Mesendoderm (in vitro differentiated cells): ENCODE results near the gene PTK6.

Experiments used
- DNase-seq: peaks from one replicate; pipeline ENCODE4 v3.0.0; 2013
- H2AK5ac ChIP-seq: 2 replicates; pipeline ENCODE4 v1.6.1; 2013; ENCODE audit warnings: low read length, inconsistent platforms
- H2BK120ac ChIP-seq: 2 replicates; pipeline ENCODE4 v1.6.1; 2013; ENCODE audit warnings: low read depth, mild to moderate bottlenecking, low read length, moderate library complexity, mixed read lengths
- H2BK15ac ChIP-seq: replicated peaks from 2 replicates; pipeline ENCODE4 v1.6.1; 2013; ENCODE audit warnings: low read depth, mild to moderate bottlenecking, moderate library complexity
- H2BK5ac ChIP-seq: 2 replicates; pipeline ENCODE4 v1.6.1; 2013; ENCODE audit warnings: low read length, inconsistent platforms
- H3K18ac ChIP-seq: 2 replicates; pipeline ENCODE4 v1.6.1; 2013; ENCODE audit warnings: mild to moderate bottlenecking, low read length, mixed read lengths
- H3K23ac ChIP-seq: one replicate; pipeline ENCODE4 v1.6.1; 2013; ENCODE audit warnings: low read length
- H3K27ac ChIP-seq: 2 replicates; pipeline ENCODE4 v1.5.1; 2013; ENCODE audit warnings: low read depth, mild to moderate bottlenecking, inconsistent platforms, low read length, moderate library complexity
- H3K27me3 ChIP-seq: 2 replicates; pipeline ENCODE4 v1.6.1; 2013; ENCODE audit warnings: low read length, control low read depth, mild to moderate bottlenecking, inconsistent platforms; ENCODE audit not compliant: insufficient read depth, poor library complexity
- H3K36me3 ChIP-seq: 2 replicates; pipeline ENCODE4 v1.6.1; 2013; ENCODE audit warnings: low read length, inconsistent platforms; ENCODE audit not compliant: control insufficient read depth, insufficient read depth
- H3K4ac ChIP-seq: one replicate; pipeline ENCODE4 v1.6.1; 2013; ENCODE audit warnings: low read depth, mild to moderate bottlenecking, low read length, moderate library complexity
- H3K4me1 ChIP-seq: 2 replicates; pipeline ENCODE4 v1.6.1; 2013; ENCODE audit warnings: low read depth, low read length, inconsistent platforms; ENCODE audit not compliant: control insufficient read depth
- H3K4me2 ChIP-seq: 2 replicates; pipeline ENCODE4 v1.6.1; 2013; ENCODE audit warnings: low read length
- H3K4me3 ChIP-seq: 2 replicates; pipeline ENCODE4 v1.5.1; 2013; ENCODE audit warnings: mild to moderate bottlenecking, low read length
- H3K56ac ChIP-seq: one replicate; pipeline ENCODE4 v1.6.1; 2013; ENCODE audit warnings: low read length
- H3K79me1 ChIP-seq: 2 replicates; pipeline ENCODE4 v1.6.1; 2013; ENCODE audit warnings: low read length, inconsistent platforms
- H3K79me2 ChIP-seq: 2 replicates; pipeline ENCODE4 v1.6.1; 2013; ENCODE audit warnings: mild to moderate bottlenecking, low read length; ENCODE audit not compliant: control insufficient read depth, insufficient read depth
- H3K9ac ChIP-seq: 2 replicates; pipeline ENCODE4 v1.6.1; 2013; ENCODE audit warnings: low read length, inconsistent platforms
- H4K5ac ChIP-seq: one replicate; pipeline ENCODE4 v1.6.1; 2013; ENCODE audit warnings: low read length
- H4K8ac ChIP-seq: one replicate; pipeline ENCODE4 v1.6.1; 2013; ENCODE audit warnings: low read depth, mild to moderate bottlenecking, control low read depth, low read length, moderate library complexity
- WGBS: extraction: QIAGEN DNeasy Blood & Tissue Kit; methylation state at CpG from one replicate; pipeline ENCODE4 v1.1.7; 2013; ENCODE audit warnings: low lambda C conversion rate, missing lambda C conversion rate; ENCODE audit not compliant: insufficient coverage; ENCODE audit errors: extremely low coverage; 5-methylcytosine and 5-hydroxymethylcytosine counted together

PTK6 gene

DNA sequence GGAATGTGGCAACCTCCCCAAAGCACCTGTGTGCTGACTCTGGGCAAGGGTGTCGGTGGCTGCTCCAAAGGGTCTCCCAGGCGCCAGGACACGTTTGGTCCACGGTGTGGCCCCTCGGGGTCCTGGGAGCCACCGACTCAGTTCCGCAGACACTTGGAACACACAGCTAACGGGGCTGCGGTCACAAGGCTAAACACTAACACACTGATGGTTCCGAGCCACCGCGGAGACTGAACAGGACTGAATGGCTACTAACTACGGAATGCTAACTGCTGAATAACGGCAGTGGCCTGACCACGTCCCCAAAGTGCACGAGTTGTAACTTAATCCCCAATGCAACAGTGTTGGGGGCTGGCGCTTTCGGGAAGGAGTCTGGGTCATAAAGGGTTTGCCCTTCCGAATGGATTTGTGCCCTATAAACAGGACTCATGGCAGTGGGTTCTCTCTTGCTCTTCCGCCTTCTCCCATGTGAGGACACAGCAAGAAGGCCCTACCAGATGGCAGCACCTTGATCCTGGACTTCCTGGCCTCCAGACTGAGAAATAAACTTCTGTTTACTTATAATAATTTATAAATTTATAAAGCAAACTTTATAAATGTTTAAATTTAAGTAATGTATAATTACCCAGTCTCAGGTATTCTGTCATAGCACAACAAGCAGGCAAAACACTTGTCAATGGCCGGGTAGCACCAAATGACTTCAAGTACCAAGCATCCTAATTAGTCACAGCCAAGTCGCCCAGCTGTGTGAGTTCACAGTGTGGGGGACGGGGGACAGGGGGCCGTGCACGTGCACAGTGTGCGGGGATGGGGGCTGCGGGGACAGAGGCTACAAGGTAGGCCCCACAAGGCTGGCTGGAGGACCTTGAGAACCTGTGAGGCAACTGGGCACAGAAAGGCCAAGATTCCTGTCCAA is 36.0 kb downstream of the PTK6 start:
- H2BK15ac ChIP-seq = no peak overlapping the region
- H4K8ac ChIP-seq = no peak overlapping the region
- no peak overlapping the region for H3K4ac ChIP-seq
- H3K4me3 ChIP-seq = no peak overlapping the region
- DNase-seq = no peak
- H3K56ac ChIP-seq = no peak overlapping the region
- no peak overlapping the region for H3K27ac ChIP-seq
- no peak overlapping the region for H3K18ac ChIP-seq
- no peak overlapping the region for H3K23ac ChIP-seq
- no peak overlapping the region for H2BK120ac ChIP-seq
- no peak overlapping the region for H3K9ac ChIP-seq
- no peak overlapping the region for H2BK5ac ChIP-seq
- H3K36me3 ChIP-seq = no peaks in the 10 kb centered on the region
- no peaks in the 10 kb centered on the region for H3K4me1 ChIP-seq
- no CpG with 5 or more reads among the region's 27 CpGs for WGBS
- no peaks in the 10 kb centered on the region for H3K79me2 ChIP-seq
- H4K5ac ChIP-seq = no peak overlapping the region
- no peak overlapping the region for H2AK5ac ChIP-seq
- no peak overlapping the region for H3K4me2 ChIP-seq
- no peaks in the 10 kb centered on the region for H3K79me1 ChIP-seq
- H3K27me3 ChIP-seq = peaks cover 2% of the 10 kb centered on the region

DNA sequence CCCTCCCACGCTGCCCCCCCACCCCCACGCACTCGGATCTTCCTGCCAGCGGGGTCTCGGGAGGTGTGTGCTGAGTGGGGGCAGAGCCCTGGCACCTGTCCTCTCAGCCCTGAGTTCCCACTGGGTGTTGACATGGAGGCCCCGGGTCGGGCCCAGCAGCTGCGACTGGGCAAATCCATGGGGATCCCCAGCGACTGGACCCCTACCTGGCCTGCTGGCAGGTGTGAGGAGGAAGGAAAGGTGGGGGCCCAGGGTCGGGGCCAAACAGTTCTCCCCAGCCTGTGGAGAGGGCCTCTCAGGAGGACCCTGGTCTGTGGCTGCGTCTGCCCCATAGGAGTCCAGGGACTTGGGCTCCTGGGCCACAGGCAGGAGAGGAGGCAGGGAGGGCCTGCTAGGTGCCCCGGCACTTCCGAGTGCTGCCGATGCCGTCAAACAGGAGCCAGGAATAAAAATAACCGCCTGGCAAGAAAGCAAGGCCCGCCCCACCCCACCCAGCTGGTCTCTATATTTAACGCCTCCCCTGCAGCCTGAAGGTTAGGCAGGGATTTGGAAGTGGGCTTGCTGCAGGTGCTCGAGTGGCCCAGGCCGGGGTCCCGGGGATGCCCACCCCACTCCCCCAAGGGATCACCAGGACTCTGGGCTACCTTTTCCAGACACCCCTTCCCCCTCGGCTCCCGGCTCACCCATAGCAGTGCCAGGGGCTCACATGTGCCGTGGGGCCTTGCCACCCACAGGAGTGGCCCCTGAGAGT is 36.9 kb downstream of the PTK6 start:
- no peak overlapping the region for H3K9ac ChIP-seq
- no peak overlapping the region for H2BK5ac ChIP-seq
- no peak overlapping the region for H2BK15ac ChIP-seq
- H3K23ac ChIP-seq = no peak overlapping the region
- no peak for DNase-seq
- no peaks in the 10 kb centered on the region for H3K36me3 ChIP-seq
- H3K79me1 ChIP-seq = no peaks in the 10 kb centered on the region
- H3K4me1 ChIP-seq = no peaks in the 10 kb centered on the region
- no peak overlapping the region for H2BK120ac ChIP-seq
- no peak overlapping the region for H4K8ac ChIP-seq
- H3K56ac ChIP-seq = no peak overlapping the region
- H3K4ac ChIP-seq = no peak overlapping the region
- H3K27ac ChIP-seq = no peak overlapping the region
- WGBS = no CpG with 5 or more reads among the region's 24 CpGs
- no peak overlapping the region for H3K4me2 ChIP-seq
- no peaks in the 10 kb centered on the region for H3K79me2 ChIP-seq
- H3K18ac ChIP-seq = no peak overlapping the region
- H2AK5ac ChIP-seq = no peak overlapping the region
- H3K4me3 ChIP-seq = no peak overlapping the region
- H3K27me3 ChIP-seq = peaks cover 2% of the 10 kb centered on the region
- H4K5ac ChIP-seq = no peak overlapping the region

DNA sequence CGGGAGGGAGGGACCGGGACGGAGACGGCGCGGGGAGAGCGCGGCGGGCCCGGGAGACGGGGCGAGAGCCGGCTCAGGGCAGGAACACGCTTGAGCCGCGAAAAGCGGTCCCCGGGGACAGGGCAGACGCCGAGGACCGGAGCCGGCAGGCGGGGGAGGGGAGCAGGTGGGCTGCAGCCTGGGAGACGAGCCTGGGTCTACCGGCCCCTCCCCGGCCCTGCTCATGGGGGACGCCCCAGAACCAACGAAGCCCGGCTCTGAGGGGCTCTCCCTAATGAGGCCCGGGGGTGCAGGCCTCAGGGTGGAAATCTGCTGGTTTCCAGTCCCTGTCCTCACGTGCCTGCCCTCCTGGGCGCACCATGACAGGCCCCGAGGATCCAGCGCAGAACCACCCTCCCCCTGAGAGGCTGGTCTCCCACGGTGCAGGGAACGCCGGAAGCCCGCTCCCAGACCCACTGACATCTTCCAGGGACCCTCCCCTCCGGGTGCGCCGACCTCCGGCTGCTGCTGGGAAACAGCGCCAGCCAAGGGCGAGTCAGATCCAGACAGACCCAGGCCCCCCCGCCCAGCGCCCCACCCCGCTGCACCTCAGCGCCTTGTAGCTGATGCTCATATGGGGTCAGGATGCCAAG is 37.7 kb downstream of the PTK6 start:
- Histone ChIP-seq H3K56ac (peak overlapping the region; percentile 49), H2BK15ac (no peak overlapping the region), H3K36me3 (no peaks in the 10 kb centered on the region), H3K79me2 (no peaks in the 10 kb centered on the region), H2BK5ac (no peak overlapping the region), H3K4me2 (no peak overlapping the region), H2AK5ac (no peak overlapping the region), H4K5ac (no peak overlapping the region), H3K23ac (no peak overlapping the region), H4K8ac (no peak overlapping the region), H3K4me1 (no peaks in the 10 kb centered on the region), H3K27me3 (peaks cover 2% of the 10 kb centered on the region), H3K79me1 (no peaks in the 10 kb centered on the region), H3K4ac (no peak overlapping the region), H3K27ac (no peak overlapping the region), H2BK120ac (no peak overlapping the region), H3K9ac (peak overlapping the region; percentile 16), H3K4me3 (no peak overlapping the region), H3K18ac (no peak overlapping the region)
- no CpG with 5 or more reads among the region's 48 CpGs for WGBS
- no peak for DNase-seq

DNA sequence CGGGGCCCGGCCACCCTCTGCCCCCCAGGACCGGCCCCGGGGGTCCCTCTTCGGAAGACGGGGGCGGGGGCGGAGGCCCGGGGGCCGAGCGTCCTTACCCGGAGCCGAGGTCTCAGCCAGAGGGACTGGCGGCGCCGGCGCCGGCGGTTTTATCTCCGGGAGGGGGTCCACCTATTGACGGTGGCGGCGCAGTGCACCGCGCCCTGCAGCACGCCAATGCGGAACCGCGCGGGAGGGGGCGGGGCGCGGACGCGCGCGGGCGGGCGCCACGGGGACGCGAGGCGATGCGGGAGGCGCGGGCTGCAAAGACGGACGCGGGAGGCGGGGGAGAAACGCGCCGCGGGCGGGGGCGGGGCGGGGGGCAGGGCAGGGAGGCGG is 38.2 kb downstream of the PTK6 start, which contains the start of gene EEF1A2:
Gene EEF1A2 (minus strand): TSS at position 124 of the 378 bp plus-strand sequence. CDS start 1,320 bp downstream, outside the sequence.
- peak within 1 kb of the TSS; percentile 1 for H3K4ac ChIP-seq
- no peak within 1 kb of the TSS for H2BK5ac ChIP-seq
- H3K27me3 ChIP-seq = peaks cover 2% of the 10 kb centered on the region
- DNase-seq = no peak
- H3K4me3 ChIP-seq = no peak within 1 kb of the TSS
- H3K79me1 ChIP-seq = no peaks in the 10 kb centered on the region
- H3K56ac ChIP-seq = peak within 1 kb of the TSS; percentile 49
- no peak within 1 kb of the TSS for H4K5ac ChIP-seq
- H3K79me2 ChIP-seq = no peaks in the 10 kb centered on the region
- no CpG with 5 or more reads among the region's 58 CpGs for WGBS
- no peak within 1 kb of the TSS for H2BK120ac ChIP-seq
- no peak within 1 kb of the TSS for H3K4me2 ChIP-seq
- H3K23ac ChIP-seq = no peak within 1 kb of the TSS
- H2BK15ac ChIP-seq = no peak within 1 kb of the TSS
- peak within 1 kb of the TSS; percentile 8 for H3K18ac ChIP-seq
- no peak within 1 kb of the TSS for H2AK5ac ChIP-seq
- no peak within 1 kb of the TSS for H3K27ac ChIP-seq
- H3K9ac ChIP-seq = peak within 1 kb of the TSS; percentile 21
- H3K4me1 ChIP-seq = no peaks in the 10 kb centered on the region
- no peak within 1 kb of the TSS for H4K8ac ChIP-seq
- no peaks in the 10 kb centered on the region for H3K36me3 ChIP-seq

DNA sequence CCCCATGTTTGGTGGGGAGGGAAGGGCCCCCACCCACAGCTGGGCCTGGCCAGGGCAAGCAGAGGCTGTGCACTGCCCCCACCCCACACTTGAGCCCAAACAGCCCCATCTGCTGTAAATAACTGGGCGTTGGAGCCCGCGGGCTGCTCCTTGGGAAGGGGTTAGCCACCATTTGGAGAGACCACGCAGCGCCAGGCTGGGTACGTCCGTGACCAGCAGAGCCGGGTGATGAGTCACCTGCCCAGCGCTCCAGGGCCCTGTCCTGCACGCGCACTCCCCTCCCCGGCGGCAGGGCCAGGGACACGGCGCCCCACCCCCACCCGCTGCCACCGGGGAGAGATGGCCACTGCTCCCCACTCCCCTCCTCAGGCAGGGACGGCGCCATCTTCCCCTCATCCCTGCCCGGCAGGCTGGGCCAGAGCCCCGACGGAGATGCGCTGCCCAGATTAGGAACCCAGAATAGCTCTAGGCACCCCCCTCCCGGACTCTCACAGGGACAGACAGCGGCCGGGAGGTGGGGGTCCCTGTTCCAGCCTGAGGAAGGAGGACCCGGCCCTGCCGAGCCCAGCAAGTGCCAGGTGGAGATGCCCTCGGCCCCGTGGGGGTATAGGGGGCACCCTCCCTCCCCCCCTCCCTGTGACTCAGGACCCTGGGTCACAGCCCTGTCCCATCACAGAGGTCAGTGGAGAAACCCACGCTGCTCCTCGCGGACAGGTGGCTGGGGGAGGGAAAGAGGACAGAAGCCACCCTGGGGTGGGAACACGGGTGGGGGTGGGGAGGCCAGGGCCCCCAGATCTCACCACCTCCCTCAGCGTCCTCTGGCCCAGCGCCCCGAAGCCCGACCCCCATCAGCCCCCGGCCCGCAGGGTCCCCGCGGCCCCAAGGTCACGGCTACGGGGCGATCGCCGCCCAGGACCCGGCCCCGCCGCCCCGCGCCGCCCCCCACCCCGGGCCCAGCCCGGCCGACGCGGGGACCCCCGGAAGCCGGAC is 38.9 kb downstream of the PTK6 start:
- Histone ChIP-seq H3K4me1 (no peaks in the 10 kb centered on the region), H3K4me2 (no peak overlapping the region), H3K9ac (peak overlapping the region; percentile 21), H3K79me1 (no peaks in the 10 kb centered on the region), H3K27ac (no peak overlapping the region), H3K18ac (peak overlapping the region; percentile 8), H2BK120ac (no peak overlapping the region), H4K5ac (no peak overlapping the region), H3K4me3 (no peak overlapping the region), H3K56ac (peak overlapping the region; percentile 25), H4K8ac (no peak overlapping the region), H2BK5ac (no peak overlapping the region), H3K4ac (peak overlapping the region; percentile 1), H3K23ac (no peak overlapping the region), H3K27me3 (peaks cover 2% of the 10 kb centered on the region), H2AK5ac (no peak overlapping the region), H3K36me3 (no peaks in the 10 kb centered on the region), H3K79me2 (no peaks in the 10 kb centered on the region), H2BK15ac (no peak overlapping the region)
- DNase-seq = peak; percentile 64
- WGBS = no CpG with 5 or more reads among the region's 60 CpGs
